Measurements from ENCODE around the gene VPS13D. TPM values are rescaled to one million over a fixed set of nuclear protein-coding genes. Genes with fewer than 3 reads are reported as not detected.

The VPS13D gene
- total RNA-seq, 2 donors from 2014 or later: 63.5 to 67.6 TPM

GRCh38 chr1:12422488-12422887, 192.7 kb downstream of the VPS13D start:
- Mint-ChIP-seq H3K27me3 (no peaks in the 10 kb centered on the region), H3K4me1 (peaks cover under 1% of the 10 kb centered on the region), H3K27ac (no peak overlapping the region), H3K36me3 (ENCODE audit: low read depth) (peaks cover under 1% of the 10 kb centered on the region), H3K4me3 (no peak overlapping the region)
- H3K9me3 ChIP-seq (ENCODE audit: control insufficient read depth, low read length, poor library complexity, severe bottlenecking): no peaks in the 10 kb centered on the region
- ATAC-seq (no peak), DNase-seq (no peak)

- Mint-ChIP-seq H3K27me3 (no peaks in the 10 kb centered on the region), H3K27ac (no peak overlapping the region), H3K36me3 (ENCODE audit: low read depth) (peaks cover 3% of the 10 kb centered on the region), H3K4me3 (no peak overlapping the region), H3K4me1 (peaks cover 8% of the 10 kb centered on the region)
- no peaks in the 10 kb centered on the region for H3K9me3 ChIP-seq (ENCODE audit: control insufficient read depth, low read length, poor library complexity, severe bottlenecking)
- DNase-seq (no peak), ATAC-seq (no peak)
These were observed 194.3 kb downstream of the VPS13D start for GRCh38 chr1:12424087-12424529.

GRCh38 chr1:12424793-12425192, 195.0 kb downstream of the VPS13D start:
- no peak overlapping the region for H3K27ac Mint-ChIP-seq
- no peaks in the 10 kb centered on the region for H3K27me3 Mint-ChIP-seq
- H3K4me3 Mint-ChIP-seq: no peak overlapping the region
- no peak for DNase-seq
- H3K36me3 Mint-ChIP-seq (ENCODE audit: low read depth): peaks cover 3% of the 10 kb centered on the region
- no peaks in the 10 kb centered on the region for H3K9me3 ChIP-seq (ENCODE audit: control insufficient read depth, low read length, poor library complexity, severe bottlenecking)
- ATAC-seq: no peak
- H3K4me1 Mint-ChIP-seq: peaks cover 8% of the 10 kb centered on the region

- peaks cover 3% of the 10 kb centered on the region for H3K36me3 Mint-ChIP-seq (ENCODE audit: low read depth)
- DNase-seq (no peak), ATAC-seq (no peak)
- H3K4me1 Mint-ChIP-seq: peaks cover 8% of the 10 kb centered on the region
- H3K27me3 Mint-ChIP-seq: no peaks in the 10 kb centered on the region
- H3K9me3 ChIP-seq (ENCODE audit: control insufficient read depth, low read length, poor library complexity, severe bottlenecking): no peaks in the 10 kb centered on the region
- no peak overlapping the region for H3K27ac Mint-ChIP-seq
- no peak overlapping the region for H3K4me3 Mint-ChIP-seq
These were observed 196.2 kb downstream of the VPS13D start for GRCh38 chr1:12426030-12426429.

- H3K27ac Mint-ChIP-seq: no peak overlapping the region
These were observed 198.5 kb downstream of the VPS13D start for GRCh38 chr1:12428334-12428733.

GRCh38 chr1:12430525-12430924, 200.7 kb downstream of the VPS13D start:
- no peaks in the 10 kb centered on the region for H3K27me3 Mint-ChIP-seq
- H3K4me1 Mint-ChIP-seq: peaks cover 29% of the 10 kb centered on the region
- DNase-seq (no peak), ATAC-seq (no peak)
- peaks cover 3% of the 10 kb centered on the region for H3K36me3 Mint-ChIP-seq (ENCODE audit: low read depth)
- no peaks in the 10 kb centered on the region for H3K9me3 ChIP-seq (ENCODE audit: control insufficient read depth, low read length, poor library complexity, severe bottlenecking)
- no peak overlapping the region for H3K27ac Mint-ChIP-seq
- no peak overlapping the region for H3K4me3 Mint-ChIP-seq

More at GRCh38 chr1:12428334-12428733, 198.5 kb downstream of the VPS13D start:
- no peaks in the 10 kb centered on the region for H3K9me3 ChIP-seq (ENCODE audit: control insufficient read depth, low read length, poor library complexity, severe bottlenecking)
- Mint-ChIP-seq H3K4me1 (peaks cover 11% of the 10 kb centered on the region), H3K27me3 (no peaks in the 10 kb centered on the region), H3K4me3 (peak overlapping the region; percentile 53), H3K36me3 (ENCODE audit: low read depth) (peaks cover 3% of the 10 kb centered on the region)
- DNase-seq (no peak), ATAC-seq (no peak)

- DNase-seq: no peak
- Mint-ChIP-seq H3K27me3 (no peaks in the 10 kb centered on the region), H3K27ac (no peak overlapping the region), H3K36me3 (ENCODE audit: low read depth) (peaks cover 3% of the 10 kb centered on the region), H3K4me3 (no peak overlapping the region), H3K4me1 (peaks cover 38% of the 10 kb centered on the region)
- no peaks in the 10 kb centered on the region for H3K9me3 ChIP-seq (ENCODE audit: control insufficient read depth, low read length, poor library complexity, severe bottlenecking)
- no peak for ATAC-seq
These were observed 203.1 kb downstream of the VPS13D start for GRCh38 chr1:12432897-12433296.

GRCh38 chr1:12433323-12434053, 203.7 kb downstream of the VPS13D start:
- ATAC-seq: no peak
- no peaks in the 10 kb centered on the region for H3K9me3 ChIP-seq (ENCODE audit: control insufficient read depth, low read length, poor library complexity, severe bottlenecking)
- DNase-seq: no peak
- peaks cover 38% of the 10 kb centered on the region for H3K4me1 Mint-ChIP-seq
- no peaks in the 10 kb centered on the region for H3K27me3 Mint-ChIP-seq
- peak overlapping the region; percentile 91 for H3K27ac Mint-ChIP-seq
- H3K4me3 Mint-ChIP-seq: peak overlapping the region; percentile 66
- peaks cover 2% of the 10 kb centered on the region for H3K36me3 Mint-ChIP-seq (ENCODE audit: low read depth)

GRCh38 chr1:12434174-12434573, 204.3 kb downstream of the VPS13D start:
- Mint-ChIP-seq H3K36me3 (ENCODE audit: low read depth) (peaks cover 3% of the 10 kb centered on the region), H3K27me3 (no peaks in the 10 kb centered on the region), H3K4me3 (peak overlapping the region; percentile 66), H3K4me1 (peaks cover 42% of the 10 kb centered on the region), H3K27ac (peak overlapping the region; percentile 91)
- DNase-seq (no peak), ATAC-seq (peak; percentile 85)
- no peaks in the 10 kb centered on the region for H3K9me3 ChIP-seq (ENCODE audit: control insufficient read depth, low read length, poor library complexity, severe bottlenecking)

- H3K4me3 Mint-ChIP-seq: peak overlapping the region; percentile 66
- H3K27ac Mint-ChIP-seq: peak overlapping the region; percentile 91
- peaks cover 8% of the 10 kb centered on the region for H3K36me3 Mint-ChIP-seq (ENCODE audit: low read depth)
- no peak for ATAC-seq
- H3K9me3 ChIP-seq (ENCODE audit: control insufficient read depth, low read length, poor library complexity, severe bottlenecking): no peaks in the 10 kb centered on the region
- peaks cover 45% of the 10 kb centered on the region for H3K4me1 Mint-ChIP-seq
- no peak for DNase-seq
- H3K27me3 Mint-ChIP-seq: no peaks in the 10 kb centered on the region
These were observed 204.9 kb downstream of the VPS13D start for GRCh38 chr1:12434686-12435085.

- Mint-ChIP-seq H3K27ac (peak overlapping the region; percentile 91), H3K27me3 (no peaks in the 10 kb centered on the region), H3K4me1 (peaks cover 53% of the 10 kb centered on the region), H3K4me3 (peak overlapping the region; percentile 50), H3K36me3 (ENCODE audit: low read depth) (peaks cover 12% of the 10 kb centered on the region)
- peak; percentile 24 for ATAC-seq
- no peaks in the 10 kb centered on the region for H3K9me3 ChIP-seq (ENCODE audit: control insufficient read depth, low read length, poor library complexity, severe bottlenecking)
- no peak for DNase-seq
These were observed 206.0 kb downstream of the VPS13D start for GRCh38 chr1:12435639-12436344.

GRCh38 chr1:12436345-12436658, 206.5 kb downstream of the VPS13D start:
- H3K27ac Mint-ChIP-seq: peak overlapping the region; percentile 91
- no peak for ATAC-seq
- H3K9me3 ChIP-seq (ENCODE audit: control insufficient read depth, low read length, poor library complexity, severe bottlenecking): no peaks in the 10 kb centered on the region
- H3K27me3 Mint-ChIP-seq: no peaks in the 10 kb centered on the region
- no peak for DNase-seq
- H3K36me3 Mint-ChIP-seq (ENCODE audit: low read depth): peaks cover 12% of the 10 kb centered on the region
- H3K4me3 Mint-ChIP-seq: peak overlapping the region; percentile 50
- peaks cover 53% of the 10 kb centered on the region for H3K4me1 Mint-ChIP-seq

GRCh38 chr1:12436817-12437599, 207.2 kb downstream of the VPS13D start:
- no peak for ATAC-seq
- peaks cover 56% of the 10 kb centered on the region for H3K4me1 Mint-ChIP-seq
- no peak overlapping the region for H3K4me3 Mint-ChIP-seq
- H3K27me3 Mint-ChIP-seq: no peaks in the 10 kb centered on the region
- peak overlapping the region; percentile 16 for H3K27ac Mint-ChIP-seq
- peaks cover 12% of the 10 kb centered on the region for H3K36me3 Mint-ChIP-seq (ENCODE audit: low read depth)
- H3K9me3 ChIP-seq (ENCODE audit: control insufficient read depth, low read length, poor library complexity, severe bottlenecking): no peaks in the 10 kb centered on the region
- no peak for DNase-seq
